H1 (cell line): ENCODE data around the gene CEP85.

Experiments used
- BRCA1 ChIP-seq: IDR thresholded peaks from 2 replicates; pipeline ENCODE4 v1.6.1; 2012; ENCODE audit warnings: low read depth, low read length, improper control_type of control experiment
- EP300 ChIP-seq, 2 experiments: IDR thresholded peaks; 1 replicate in 1 of 2; 2 replicates in 1 of 2; pipeline ENCODE4 v1.6.1; 2011 to 2012; ENCODE audit warnings: low read depth in 2 of 2, low read length in 2 of 2, mild to moderate bottlenecking in 2 of 2, borderline replicate concordance in 1 of 2, inconsistent platforms in 1 of 2, moderate library complexity in 1 of 2
- POLR2A ChIP-seq, 2 experiments: IDR thresholded peaks; 1 replicate in 1 of 2; 2 replicates in 1 of 2; pipeline ENCODE4 v1.6.1; 2011; ENCODE audit warnings: low read depth in 2 of 2, low read length in 2 of 2, mild to moderate bottlenecking in 2 of 2; ENCODE audit errors: control extremely low read depth in 1 of 2
- TCF12 ChIP-seq: IDR thresholded peaks from 2 replicates; pipeline ENCODE4 v1.6.1; 2011; ENCODE audit warnings: low read depth, mild to moderate bottlenecking, low read length
- TF ChIP-seq, protein P1 (sequence below), 3 experiments: IDR thresholded peaks; 1 replicate in 2 of 3; 2 replicates in 1 of 3; pipeline versions ENCODE4 v1.5.1 to v1.6.1; 2011; ENCODE audit warnings: low read length in 3 of 3, mild to moderate bottlenecking in 3 of 3, inconsistent platforms in 2 of 3, low read depth in 1 of 3, moderate library complexity in 1 of 3; ENCODE audit not compliant: insufficient read depth in 1 of 3; ENCODE audit errors: control extremely low read depth in 1 of 3

DNA sequence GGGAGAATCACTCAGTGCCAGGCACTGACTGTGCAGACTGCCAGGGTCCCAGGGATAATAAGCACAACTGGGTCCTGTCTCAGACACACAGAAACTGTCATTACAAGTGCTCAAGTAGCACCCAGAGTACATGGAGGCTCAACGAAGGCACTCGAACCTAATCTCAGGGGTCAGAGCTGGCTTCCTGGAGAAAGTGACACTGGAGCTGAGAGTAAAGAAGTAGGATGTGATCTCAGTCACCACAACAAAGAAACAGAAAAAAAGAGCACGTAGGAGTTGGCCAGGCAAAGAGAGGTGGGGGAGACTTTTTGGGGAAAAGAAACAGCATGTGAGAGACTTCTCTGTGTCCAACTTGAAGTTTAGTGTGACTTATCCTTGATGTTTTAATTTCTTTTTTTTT, 42.3 kb upstream of the CEP85 start:
- no peak for TF ChIP-seq EP300 (IDR thresholded peaks at IDR 0.05; ENCODE audit: borderline replicate concordance in 1 of 2, low read depth in 2 of 2, low read length in 2 of 2)
- TF ChIP-seq POLR2A (IDR thresholded peaks at IDR 0.05; ENCODE audit: control extremely low read depth in 1 of 2, low read depth in 2 of 2, low read length in 2 of 2) = no peak
- TF ChIP-seq, protein P1, sequence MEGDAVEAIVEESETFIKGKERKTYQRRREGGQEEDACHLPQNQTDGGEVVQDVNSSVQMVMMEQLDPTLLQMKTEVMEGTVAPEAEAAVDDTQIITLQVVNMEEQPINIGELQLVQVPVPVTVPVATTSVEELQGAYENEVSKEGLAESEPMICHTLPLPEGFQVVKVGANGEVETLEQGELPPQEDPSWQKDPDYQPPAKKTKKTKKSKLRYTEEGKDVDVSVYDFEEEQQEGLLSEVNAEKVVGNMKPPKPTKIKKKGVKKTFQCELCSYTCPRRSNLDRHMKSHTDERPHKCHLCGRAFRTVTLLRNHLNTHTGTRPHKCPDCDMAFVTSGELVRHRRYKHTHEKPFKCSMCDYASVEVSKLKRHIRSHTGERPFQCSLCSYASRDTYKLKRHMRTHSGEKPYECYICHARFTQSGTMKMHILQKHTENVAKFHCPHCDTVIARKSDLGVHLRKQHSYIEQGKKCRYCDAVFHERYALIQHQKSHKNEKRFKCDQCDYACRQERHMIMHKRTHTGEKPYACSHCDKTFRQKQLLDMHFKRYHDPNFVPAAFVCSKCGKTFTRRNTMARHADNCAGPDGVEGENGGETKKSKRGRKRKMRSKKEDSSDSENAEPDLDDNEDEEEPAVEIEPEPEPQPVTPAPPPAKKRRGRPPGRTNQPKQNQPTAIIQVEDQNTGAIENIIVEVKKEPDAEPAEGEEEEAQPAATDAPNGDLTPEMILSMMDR (IDR thresholded peaks at IDR 0.05; ENCODE audit: control extremely low read depth in 1 of 3, insufficient read depth in 1 of 3, low read depth in 1 of 3, low read length in 3 of 3) = no peak
- TF ChIP-seq BRCA1 = no peak
- TF ChIP-seq TCF12 = no peak
